HL-60 (cell line): ENCODE results near the gene CSNK2B.

Experiments
- DNase-seq, 2 experiments: peaks; one replicate each; pipeline ENCODE4 v3.0.0-alpha.2; 2010 to 2020; ENCODE audit warnings: low read depth in 1 of 2, low spot score in 1 of 2
- H3K27ac ChIP-seq: fragments of 250-450 bp; sonication (Bioruptor Pico); replicated peaks from 2 replicates; pipeline ENCODE4 v1.5.1; 2020; ENCODE audit warnings: mild to moderate bottlenecking, moderate library complexity
- H3K27me3 ChIP-seq: fragments of 250-450 bp; sonication (Bioruptor Pico); 2 replicates; pipeline ENCODE4 v1.5.1; 2021; ENCODE audit warnings: mild to moderate bottlenecking, moderate library complexity; ENCODE audit not compliant: insufficient read depth, poor library complexity, severe bottlenecking
- H3K4me3 ChIP-seq: replicated peaks from 2 replicates; pipeline ENCODE4 v1.5.1; 2011; ENCODE audit warnings: mild to moderate bottlenecking, control low read depth, low read length; ENCODE audit not compliant: insufficient read depth
- CTCF ChIP-seq: IDR thresholded peaks from one replicate; pipeline ENCODE4 v1.5.1; 2011; ENCODE audit warnings: low read length, control low read depth, inconsistent platforms; ENCODE audit not compliant: insufficient read depth
- GABPA ChIP-seq: IDR thresholded peaks from 2 replicates; pipeline ENCODE4 v1.6.1; 2012; ENCODE audit warnings: low read depth
- POLR2AphosphoS5 ChIP-seq: IDR thresholded peaks from 2 replicates; pipeline ENCODE4 v1.6.1; 2012; ENCODE audit warnings: low read depth
- REST ChIP-seq: IDR thresholded peaks from 2 replicates; pipeline ENCODE4 v1.6.1; 2012; ENCODE audit warnings: low read depth; ENCODE audit not compliant: insufficient replicate concordance
- SPI1 ChIP-seq: IDR thresholded peaks from 2 replicates; pipeline ENCODE4 v1.6.1; 2012; ENCODE audit warnings: low read depth, mild to moderate bottlenecking, borderline replicate concordance

CSNK2B gene

GRCh38 chr6:31633447-31633846 is 32.4 kb upstream of the CSNK2B start:
- H3K27ac ChIP-seq: no peak overlapping the region
- TF ChIP-seq POLR2AphosphoS5 (no peak; the same call in 1 of the 2 replicates), GABPA (no peak), CTCF (no peak), REST (no peak)
- no peak for DNase-seq

GRCh38 chr6:31634131-31634530 is 31.7 kb upstream of the CSNK2B start:
- DNase-seq: no peak
- no peaks in the 10 kb centered on the region for H3K27me3 ChIP-seq
- H3K4me3 ChIP-seq: no peak overlapping the region
- no peak overlapping the region for H3K27ac ChIP-seq
- TF ChIP-seq REST: no peak

More at GRCh38 chr6:31633447-31633846, 32.4 kb upstream of the CSNK2B start:
- Histone ChIP-seq H3K4me3 (no peak overlapping the region), H3K27me3 (no peaks in the 10 kb centered on the region)

GRCh38 chr6:31634969-31635575 is 30.8 kb upstream of the CSNK2B start:
- TF ChIP-seq GABPA: no peak
- TF ChIP-seq SPI1: no peak
- no peak for TF ChIP-seq CTCF
- no peak for TF ChIP-seq REST
- no peak for TF ChIP-seq POLR2AphosphoS5
- Histone ChIP-seq H3K27ac (no peak overlapping the region), H3K27me3 (no peaks in the 10 kb centered on the region), H3K4me3 (no peak overlapping the region)
- DNase-seq: no peak
